Measurements from ENCODE around the gene SKIC2. TPM values are rescaled to one million over a fixed set of nuclear protein-coding genes. Genes with fewer than 3 reads are reported as not detected.
"Not testable (repeated sequence)": the region's sequence is repeated elsewhere in the genome, so short reads cannot be mapped to it uniquely, and the experiment has no call there.

The SKIC2 gene
- 93.7 and 100 TPM in 2 replicates for total RNA-seq

GRCh38 chr6:31958741-31959739 lies at the start of gene SKIC2, which contains the start of gene NELFE:
SKIC2 (plus strand) TSS chr6:31959175; CDS start chr6:31959193, 18 bp downstream.
NELFE (minus strand) TSS chr6:31958971; CDS start chr6:31958446, 525 bp downstream.
- intact Hi-C loops (cut with micrococcal nuclease) = loop anchor here (1.0 to 10.0 kb wide), 15 partner anchors 13 to 1316 kb away; partner anchors contain the start of genes B3GALT4, BAG6, DXO and FKBPL

GRCh38 chr6:31909298-31909697 lies 49.7 kb upstream of the SKIC2 start:
- intact Hi-C loops (cut with micrococcal nuclease) = not testable (repeated sequence)

- intact Hi-C loops (cut with micrococcal nuclease) = no loop called here
Observed at GRCh38 chr6:31911826-31912585, 47.0 kb upstream of the SKIC2 start.

- intact Hi-C loops (cut with micrococcal nuclease) = no loop called here
Observed at GRCh38 chr6:31915351-31915750, 43.6 kb upstream of the SKIC2 start.

GRCh38 chr6:31915756-31916155 lies 43.2 kb upstream of the SKIC2 start:
- intact Hi-C loops (cut with micrococcal nuclease) = no loop called here

GRCh38 chr6:31918069-31918720 lies 40.8 kb upstream of the SKIC2 start:
- intact Hi-C loops (cut with micrococcal nuclease) = no loop called here

GRCh38 chr6:31919624-31920303 lies 39.2 kb upstream of the SKIC2 start:
- intact Hi-C loops (cut with micrococcal nuclease) = no loop called here

- intact Hi-C loops (cut with micrococcal nuclease) = no loop called here
Observed at GRCh38 chr6:31920811-31921210, 38.2 kb upstream of the SKIC2 start.

- intact Hi-C loops (cut with micrococcal nuclease) = no loop called here
Observed at GRCh38 chr6:31922942-31923341, 36.0 kb upstream of the SKIC2 start.

- intact Hi-C loops (cut with micrococcal nuclease) = no loop called here
Observed at GRCh38 chr6:31927242-31927862, 31.6 kb upstream of the SKIC2 start, which contains the start of gene C2. C2 (plus strand) TSS chr6:31927717; CDS start chr6:31927753, 36 bp downstream.

- intact Hi-C loops (cut with micrococcal nuclease) = no loop called here
Observed at GRCh38 chr6:31927863-31928671, 30.9 kb upstream of the SKIC2 start.

- intact Hi-C loops (cut with micrococcal nuclease) = no loop called here
Observed at GRCh38 chr6:31928672-31928939, 30.4 kb upstream of the SKIC2 start.

GRCh38 chr6:31930962-31931361 lies 28.0 kb upstream of the SKIC2 start:
- intact Hi-C loops (cut with micrococcal nuclease) = no loop called here

GRCh38 chr6:31932137-31932536 lies 26.8 kb upstream of the SKIC2 start:
- intact Hi-C loops (cut with micrococcal nuclease) = not testable (repeated sequence)

GRCh38 chr6:31933537-31933936 lies 25.4 kb upstream of the SKIC2 start:
- intact Hi-C loops (cut with micrococcal nuclease) = no loop called here

- intact Hi-C loops (cut with micrococcal nuclease) = no loop called here
Observed at GRCh38 chr6:31935021-31935420, 24.0 kb upstream of the SKIC2 start.

- intact Hi-C loops (cut with micrococcal nuclease) = no loop called here
Observed at GRCh38 chr6:31935823-31936222, 23.2 kb upstream of the SKIC2 start.

- intact Hi-C loops (cut with micrococcal nuclease) = no loop called here
Observed at GRCh38 chr6:31940256-31940664, 18.7 kb upstream of the SKIC2 start.

- intact Hi-C loops (cut with micrococcal nuclease) = no loop called here
Observed at GRCh38 chr6:31943742-31944141, 15.2 kb upstream of the SKIC2 start.

- intact Hi-C loops (cut with micrococcal nuclease) = no loop called here
Observed at GRCh38 chr6:31945154-31945506, 13.8 kb upstream of the SKIC2 start.
